ENCODE measurements around the gene BRK1. TPM values are rescaled to one million over a fixed set of nuclear protein-coding genes. Genes with fewer than 3 reads are reported as not detected.
"Not testable (repeated sequence)": the region's sequence is repeated elsewhere in the genome, so short reads cannot be mapped to it uniquely, and the experiment has no call there.

Gene BRK1
- total RNA-seq (2022) (120 and 126 TPM in 2 replicates), Bru-seq, nascent RNA (percentile 84 among the genes with signal in this experiment), BruChase-seq, experiment 1, labeled RNA remaining after a 6-hour chase (percentile 93 among the genes with signal in this experiment), BruChase-seq, experiment 2, labeled RNA remaining after a 2-hour chase (percentile 85 among the genes with signal in this experiment)
- long read RNA-seq, transcript BRK1-201 (3 exons, 1,233 nt), result major isoform, 173 of 202 reads
- long read RNA-seq, partial matches to known transcripts, result 25 of 202 reads
- long read RNA-seq, other reads (novel, unspliced or antisense), result 4 of 202 reads

GRCh38 chr3:10115326-10116137 lies at the start of gene BRK1:
BRK1 (plus strand) TSS chr3:10115675; CDS start chr3:10115702, 27 bp downstream.
- no TSS peak for BruUV-seq (replicated peaks)
- Mint-ChIP-seq H3K4me1 (ENCODE audit: low read depth, unreplicated experiment) (no peaks in the 10 kb centered on the region), H3K4me3 (ENCODE audit: low read depth, unreplicated experiment) (peak within 1 kb of the TSS; percentile 99), H3K36me3 (ENCODE audit: insufficient read depth, unreplicated experiment) (peaks cover 25% of the 10 kb centered on the region), H3K9me3 (ENCODE audit: low read depth, unreplicated experiment) (no peaks in the 10 kb centered on the region), H3K27ac (ENCODE audit: unreplicated experiment) (peak within 1 kb of the TSS; percentile 95), H3K27me3 (ENCODE audit: unreplicated experiment) (no peaks in the 10 kb centered on the region)
- TF ChIP-seq CTCF (IDR thresholded peaks at IDR 0.05; ENCODE audit: unreplicated experiment), result no peak
- intact Hi-C loops (cut with micrococcal nuclease; ENCODE audit: unreplicated experiment), result no loop called here
- CTCF ChIA-PET, result no interaction called here
- peak; percentile 87 for DNase-seq

- CTCF ChIA-PET; H3K4me1 Mint-ChIP-seq (ENCODE audit: low read depth, unreplicated experiment); H3K4me3 Mint-ChIP-seq (ENCODE audit: low read depth, unreplicated experiment); H3K9me3 Mint-ChIP-seq (ENCODE audit: low read depth, unreplicated experiment); intact Hi-C loops (cut with micrococcal nuclease; ENCODE audit: unreplicated experiment); H3K27ac Mint-ChIP-seq (ENCODE audit: unreplicated experiment); BruUV-seq (replicated peaks); DNase-seq; H3K27me3 Mint-ChIP-seq (ENCODE audit: unreplicated experiment): not testable (repeated sequence)
- peaks cover 15% of the 10 kb centered on the region for H3K36me3 Mint-ChIP-seq (ENCODE audit: insufficient read depth, unreplicated experiment)
Measured at GRCh38 chr3:10070077-10070476, 45.4 kb upstream of the BRK1 start.

GRCh38 chr3:10074666-10075065 lies 40.8 kb upstream of the BRK1 start:
- DNase-seq, result no peak
- Mint-ChIP-seq H3K4me1 (ENCODE audit: low read depth, unreplicated experiment) (no peaks in the 10 kb centered on the region), H3K9me3 (ENCODE audit: low read depth, unreplicated experiment) (no peaks in the 10 kb centered on the region), H3K4me3 (ENCODE audit: low read depth, unreplicated experiment) (no peak overlapping the region), H3K36me3 (ENCODE audit: insufficient read depth, unreplicated experiment) (no peaks in the 10 kb centered on the region), H3K27me3 (ENCODE audit: unreplicated experiment) (no peaks in the 10 kb centered on the region), H3K27ac (ENCODE audit: unreplicated experiment) (no peak overlapping the region)
- TF ChIP-seq CTCF (IDR thresholded peaks at IDR 0.05; ENCODE audit: unreplicated experiment), result no peak
- intact Hi-C loops (cut with micrococcal nuclease; ENCODE audit: unreplicated experiment), result no loop called here
- CTCF ChIA-PET, result no interaction called here
- no TSS peak for BruUV-seq (replicated peaks)

GRCh38 chr3:10081871-10082270 lies 33.6 kb upstream of the BRK1 start:
- no peak for DNase-seq
- TF ChIP-seq CTCF (IDR thresholded peaks at IDR 0.05; ENCODE audit: unreplicated experiment), result no peak
- peaks cover 18% of the 10 kb centered on the region for H3K36me3 Mint-ChIP-seq (ENCODE audit: insufficient read depth, unreplicated experiment)
- CTCF ChIA-PET, result interaction anchor here (0.6 kb wide), 1 partner anchor 102 kb away, joined by 3 read pairs; no protein-coding TSS in a partner anchor
- H3K4me1 Mint-ChIP-seq (ENCODE audit: low read depth, unreplicated experiment), result peaks cover 18% of the 10 kb centered on the region
- peak overlapping the region; percentile 20 for H3K27ac Mint-ChIP-seq (ENCODE audit: unreplicated experiment)
- H3K27me3 Mint-ChIP-seq (ENCODE audit: unreplicated experiment), result no peaks in the 10 kb centered on the region
- intact Hi-C loops (cut with micrococcal nuclease; ENCODE audit: unreplicated experiment), result no loop called here
- H3K4me3 Mint-ChIP-seq (ENCODE audit: low read depth, unreplicated experiment), result no peak overlapping the region
- no peaks in the 10 kb centered on the region for H3K9me3 Mint-ChIP-seq (ENCODE audit: low read depth, unreplicated experiment)
- no TSS peak for BruUV-seq (replicated peaks)

All from Calu3 (cell line).